Erythroblast (primary cell): Measurements from ENCODE around the gene HTRA1.

ENCODE experiments used
- GATA1 ChIP-seq: IDR thresholded peaks from 2 replicates; pipeline ENCODE4 v1.6.1; 2011; ENCODE audit warnings: low read depth, mild to moderate bottlenecking, control low read depth, low read length, moderate library complexity
- POLR2A ChIP-seq: IDR thresholded peaks from 2 replicates; pipeline ENCODE4 v1.6.1; 2011; ENCODE audit warnings: mild to moderate bottlenecking, low read length

- TF ChIP-seq POLR2A (no peak), GATA1 (no peak)
Observed at GRCh38 chr10:122478971-122479370, 17.6 kb downstream of the HTRA1 start.
